ENCODE results near the gene CLEC16A.
"Not testable (repeated sequence)": the region's sequence is repeated elsewhere in the genome, so short reads cannot be mapped to it uniquely, and the experiment has no call there.

CLEC16A gene

GRCh38 chr16:11088074-11088730 lies 143.8 kb downstream of the CLEC16A start:
- DNase-seq, result peak; percentile 70

- no peak for DNase-seq
Measured at GRCh38 chr16:11088831-11089230, 144.5 kb downstream of the CLEC16A start.

- no peak for DNase-seq
Measured at GRCh38 chr16:11089504-11090124, 145.2 kb downstream of the CLEC16A start.

GRCh38 chr16:11090232-11090631 lies 145.9 kb downstream of the CLEC16A start:
- no peak for DNase-seq

GRCh38 chr16:11091021-11091785 lies 146.8 kb downstream of the CLEC16A start:
- DNase-seq, result peak; percentile 81

- DNase-seq, result no peak
Measured at GRCh38 chr16:11092788-11093571, 148.6 kb downstream of the CLEC16A start.

GRCh38 chr16:11093572-11094074 lies 149.3 kb downstream of the CLEC16A start:
- DNase-seq, result no peak

- DNase-seq, result peak; percentile 81
Measured at GRCh38 chr16:11094075-11094856, 149.9 kb downstream of the CLEC16A start.

GRCh38 chr16:11094857-11095565 lies 150.6 kb downstream of the CLEC16A start:
- DNase-seq, result no peak

GRCh38 chr16:11095935-11096334 lies 151.6 kb downstream of the CLEC16A start:
- DNase-seq, result no peak

GRCh38 chr16:11097094-11097786 lies 152.9 kb downstream of the CLEC16A start:
- no peak for DNase-seq

GRCh38 chr16:11097787-11098167 lies 153.4 kb downstream of the CLEC16A start:
- DNase-seq, result no peak

GRCh38 chr16:11098601-11099390 lies 154.4 kb downstream of the CLEC16A start:
- no peak for DNase-seq

- DNase-seq, result peak; percentile 60
Measured at GRCh38 chr16:11099672-11100205, 155.4 kb downstream of the CLEC16A start.

- DNase-seq, result peak; percentile 83
Measured at GRCh38 chr16:11100239-11100750, 155.9 kb downstream of the CLEC16A start.

GRCh38 chr16:11101283-11101682 lies 156.9 kb downstream of the CLEC16A start:
- peak; percentile 34 for DNase-seq

- DNase-seq, result no peak
Measured at GRCh38 chr16:11101695-11102522, 157.5 kb downstream of the CLEC16A start.

GRCh38 chr16:11102523-11102898 lies 158.1 kb downstream of the CLEC16A start:
- no peak for DNase-seq

GRCh38 chr16:11103301-11103700 lies 158.9 kb downstream of the CLEC16A start:
- DNase-seq, result not testable (repeated sequence)
